DMS114 treated with DMSO at 0.1 percent for 48 hours (cell line): ENCODE results near the gene LRRIQ1.

Source experiments
- DNase-seq: peaks from one replicate; lab custom pipeline; 2025; ENCODE audit not compliant: unreplicated experiment; lab: John Stamatoyannopoulos, UW

Gene LRRIQ1

DNA sequence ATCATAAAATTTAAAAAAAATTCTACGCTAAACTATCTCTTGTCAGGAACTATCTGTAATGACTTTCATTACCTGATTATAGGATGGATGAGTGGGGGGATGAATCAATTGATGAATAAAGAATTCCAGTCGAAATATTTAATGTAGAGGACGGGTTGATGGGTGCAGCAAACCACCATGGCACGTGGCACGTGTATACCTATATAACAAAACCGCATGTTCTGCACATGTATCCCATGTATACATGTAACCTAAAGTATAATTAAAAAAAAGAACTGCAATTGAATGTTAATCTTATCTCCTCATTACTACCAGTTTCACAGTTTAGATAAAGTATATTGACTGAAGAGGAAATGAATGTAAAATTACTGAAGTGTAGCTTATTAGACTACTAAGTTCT is 23.4 kb downstream of the LRRIQ1 start:
- no peak for DNase-seq

GRCh38 chr12:85060916-85061315 is 24.8 kb downstream of the LRRIQ1 start:
- DNase-seq: no peak

GRCh38 chr12:85065837-85066482 is 29.8 kb downstream of the LRRIQ1 start:
- DNase-seq: no peak

- DNase-seq: no peak
These were observed 36.7 kb downstream of the LRRIQ1 start for GRCh38 chr12:85072826-85073225.

DNA sequence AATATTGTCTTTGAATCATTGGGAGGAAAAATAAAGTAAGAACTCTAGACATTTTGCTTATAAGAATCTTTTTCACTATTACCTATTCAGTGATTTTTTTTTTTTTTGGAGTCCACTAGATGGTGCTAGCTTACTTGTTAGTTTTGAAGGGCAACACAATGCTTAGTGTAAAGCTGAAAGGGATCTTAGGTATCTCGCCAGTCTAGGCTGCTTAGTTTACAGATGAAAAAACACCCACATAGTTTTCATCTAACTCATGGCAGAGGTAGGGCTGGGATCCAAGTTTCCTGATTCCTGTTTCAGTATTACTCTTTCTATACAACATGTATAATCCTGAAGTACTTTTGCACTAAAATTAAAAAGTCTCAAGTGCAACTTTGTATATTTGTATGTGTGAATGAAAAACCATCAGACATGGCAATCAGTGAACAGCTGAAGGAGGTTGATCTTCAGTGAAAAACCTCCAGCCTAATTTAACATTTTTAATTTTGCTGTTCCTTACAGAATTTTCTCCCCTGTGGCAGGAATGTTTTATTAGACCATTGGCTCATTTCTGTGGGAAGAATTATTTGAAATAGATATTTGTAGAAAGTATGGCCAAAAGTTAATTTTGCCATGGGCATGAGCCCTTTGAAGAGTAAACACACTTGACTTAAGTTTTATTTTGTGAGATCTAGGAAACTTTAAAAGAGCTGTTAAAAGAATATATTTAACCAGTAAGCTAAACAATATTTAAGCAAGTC is 40.7 kb downstream of the LRRIQ1 start:
- DNase-seq: peak; percentile 89

DNA sequence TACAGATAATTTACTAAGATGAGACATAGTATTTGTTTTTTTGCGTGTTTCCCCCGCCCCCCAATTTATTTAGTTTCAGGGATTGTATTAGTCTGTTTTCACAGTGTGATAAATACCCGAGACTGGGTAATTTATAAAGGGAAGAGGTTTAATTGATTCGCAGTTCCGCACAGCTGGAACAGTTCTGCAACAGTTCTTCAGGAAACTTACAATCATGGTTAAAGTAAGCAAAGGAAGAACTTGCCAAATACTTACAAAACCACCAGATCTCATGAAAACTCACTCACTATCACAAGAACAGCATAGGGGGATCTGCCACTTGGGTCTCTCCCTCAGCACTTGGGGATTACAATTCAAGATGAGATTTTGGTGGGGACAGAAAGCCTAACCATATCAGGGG is 48.9 kb downstream of the LRRIQ1 start:
- no peak for DNase-seq

GRCh38 chr12:85089792-85090191 is 53.6 kb downstream of the LRRIQ1 start:
- no peak for DNase-seq

DNA sequence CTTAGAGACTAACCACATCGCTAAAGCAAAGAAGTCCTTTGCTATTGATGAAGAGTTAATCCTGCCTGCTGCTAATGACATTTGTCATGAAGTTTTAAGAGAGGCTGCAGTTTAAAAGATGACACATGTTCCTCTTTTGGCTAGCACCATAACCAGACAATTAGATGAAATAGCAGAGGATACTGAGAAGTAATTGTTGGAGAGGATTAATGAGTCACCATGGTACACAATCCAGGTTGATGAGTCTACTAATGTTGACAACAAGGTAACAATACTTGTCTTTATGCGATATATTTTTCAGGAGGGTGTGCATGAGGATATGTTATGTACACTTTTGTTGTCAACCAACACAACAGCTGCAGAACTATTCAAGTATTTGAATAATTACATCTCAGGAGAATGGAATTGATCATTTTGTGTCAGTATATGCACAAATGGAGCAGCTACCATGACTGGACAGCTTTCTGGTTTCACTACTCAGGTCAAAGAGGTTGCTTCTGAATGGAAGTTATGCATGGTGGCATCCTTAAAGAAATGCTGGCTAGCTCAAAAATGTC is 56.7 kb downstream of the LRRIQ1 start:
- no peak for DNase-seq

DNA sequence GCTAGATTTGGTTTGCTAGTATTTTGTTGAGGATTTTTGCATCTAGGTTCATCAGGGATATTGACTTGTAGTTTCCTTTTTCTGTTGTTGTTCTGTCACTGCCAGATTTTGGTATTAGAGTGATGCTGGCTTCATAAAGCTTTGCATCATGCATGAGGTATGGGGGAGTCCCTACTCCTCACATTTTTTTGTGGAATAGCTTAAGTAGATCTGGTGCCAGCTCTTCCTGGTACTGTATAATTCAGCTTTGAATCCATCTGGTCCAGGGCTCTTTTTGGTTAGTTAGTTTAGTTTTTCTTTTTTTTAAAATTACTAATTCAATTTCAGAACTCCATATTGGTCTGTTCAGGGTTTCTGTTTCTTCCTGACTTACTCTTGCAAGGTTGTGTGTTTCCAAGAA is 59.4 kb downstream of the LRRIQ1 start:
- DNase-seq: no peak

DNA sequence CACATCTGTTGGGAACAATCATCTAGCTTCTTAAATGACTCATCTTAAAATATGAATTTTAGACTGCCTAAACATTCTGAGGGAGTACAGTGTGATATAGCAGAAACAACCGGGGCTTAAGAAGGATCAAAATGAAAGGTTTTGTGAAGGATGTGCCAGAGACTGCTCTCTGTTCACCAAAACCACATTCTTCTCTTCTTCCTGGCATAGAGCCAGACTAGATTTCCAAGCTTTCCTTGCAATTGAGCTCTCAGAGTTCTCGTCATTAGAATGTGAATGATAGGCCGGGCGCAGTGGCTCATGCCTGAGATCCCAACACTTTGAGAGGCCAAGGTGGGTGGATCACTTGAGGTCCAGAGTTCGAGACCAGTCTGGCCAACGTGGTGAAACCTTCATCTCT is 94.5 kb downstream of the LRRIQ1 start:
- no peak for DNase-seq

DNA sequence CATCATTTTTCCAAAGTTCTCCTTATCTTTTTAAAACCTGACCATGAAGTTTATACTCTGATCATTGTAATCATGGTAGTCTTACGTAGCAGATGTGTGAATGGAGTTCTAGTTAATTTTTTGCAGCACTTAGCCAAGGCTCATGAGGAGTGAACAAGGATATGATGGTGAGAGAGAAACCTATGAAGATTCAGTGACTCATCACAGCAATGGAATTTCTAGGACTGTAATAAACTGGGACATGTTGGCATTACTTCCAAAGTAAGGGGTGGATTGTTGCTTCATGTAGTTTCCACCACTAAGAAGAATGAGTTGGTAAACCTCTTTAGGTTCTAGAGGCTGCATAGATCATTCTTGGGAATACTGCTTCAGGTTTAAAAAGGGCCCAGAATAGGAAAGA is 102.7 kb downstream of the LRRIQ1 start:
- no peak for DNase-seq

DNA sequence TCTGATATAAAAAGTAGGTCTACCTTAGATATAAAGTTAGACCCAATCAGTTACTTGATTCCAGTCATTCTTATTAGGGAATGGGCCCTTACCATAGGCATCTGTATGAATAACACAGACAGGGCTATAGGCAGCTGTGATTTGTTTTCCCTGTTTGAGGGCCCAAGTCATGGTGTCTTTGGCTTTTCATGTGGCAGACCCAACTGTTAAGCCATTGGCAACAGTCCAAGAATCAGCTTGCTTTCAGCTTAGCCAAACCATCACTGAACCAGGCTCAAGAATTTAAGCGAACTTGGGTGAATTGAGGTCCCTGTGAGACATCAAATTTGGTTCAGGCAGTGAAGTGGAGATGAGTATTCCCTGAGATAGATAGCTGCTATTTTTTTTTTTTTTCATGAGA is 111.2 kb downstream of the LRRIQ1 start:
- no peak for DNase-seq

GRCh38 chr12:85152311-85152729 is 116.2 kb downstream of the LRRIQ1 start:
- no peak for DNase-seq

GRCh38 chr12:85155791-85156190 is 119.6 kb downstream of the LRRIQ1 start:
- peak; percentile 87 for DNase-seq

DNA sequence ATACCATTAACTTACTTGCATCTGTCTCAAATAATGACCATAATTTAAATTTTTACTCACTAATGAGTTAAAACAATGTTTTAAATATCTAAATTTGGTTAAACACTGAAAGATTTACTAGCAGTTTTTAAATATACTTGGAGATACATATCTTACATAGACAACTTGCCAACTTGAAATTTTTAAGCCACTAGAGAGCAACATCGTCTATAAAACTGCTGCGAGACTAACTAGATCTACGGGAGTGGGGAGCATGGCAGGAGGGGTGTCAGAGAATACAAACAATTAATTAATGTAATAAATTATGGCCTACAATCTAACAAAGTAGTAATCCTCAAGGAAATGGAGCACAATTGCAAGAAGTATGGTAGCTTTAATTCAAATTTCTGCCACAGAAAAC is 120.4 kb downstream of the LRRIQ1 start:
- DNase-seq: peak; percentile 74

DNA sequence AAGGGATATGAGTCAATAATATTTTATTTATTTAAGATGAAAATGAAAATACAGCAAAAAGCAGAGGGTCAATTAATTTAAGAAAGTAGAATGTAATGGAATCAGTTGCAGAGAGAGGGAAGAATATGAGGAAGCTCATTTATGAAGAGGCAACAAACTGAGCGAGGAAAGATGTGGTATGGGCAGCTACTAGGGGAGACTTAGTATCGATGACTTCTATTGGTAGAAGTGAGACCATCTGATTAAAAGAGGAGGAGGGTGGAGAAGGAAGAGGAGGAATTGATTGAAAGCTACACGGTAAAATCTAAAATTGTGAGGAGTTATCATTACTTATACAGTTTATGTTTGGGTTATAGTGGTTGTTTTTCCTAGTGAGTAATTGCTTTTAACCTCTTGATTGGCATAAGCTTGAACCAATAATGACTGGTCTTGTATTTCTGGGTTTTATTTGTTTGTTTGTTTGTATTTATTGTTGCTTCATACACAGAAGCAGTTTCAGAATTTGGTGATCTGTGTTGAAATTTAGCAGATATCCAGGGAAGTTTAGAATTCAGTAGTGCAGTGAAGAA is 121.0 kb downstream of the LRRIQ1 start:
- peak; percentile 72 for DNase-seq

- no peak for DNase-seq
These were observed 127.7 kb downstream of the LRRIQ1 start for GRCh38 chr12:85163752-85164321.

GRCh38 chr12:85179680-85180270 is 143.6 kb downstream of the LRRIQ1 start:
- DNase-seq: no peak

GRCh38 chr12:85182699-85183098 is 146.5 kb downstream of the LRRIQ1 start:
- DNase-seq: peak; percentile 94

DNA sequence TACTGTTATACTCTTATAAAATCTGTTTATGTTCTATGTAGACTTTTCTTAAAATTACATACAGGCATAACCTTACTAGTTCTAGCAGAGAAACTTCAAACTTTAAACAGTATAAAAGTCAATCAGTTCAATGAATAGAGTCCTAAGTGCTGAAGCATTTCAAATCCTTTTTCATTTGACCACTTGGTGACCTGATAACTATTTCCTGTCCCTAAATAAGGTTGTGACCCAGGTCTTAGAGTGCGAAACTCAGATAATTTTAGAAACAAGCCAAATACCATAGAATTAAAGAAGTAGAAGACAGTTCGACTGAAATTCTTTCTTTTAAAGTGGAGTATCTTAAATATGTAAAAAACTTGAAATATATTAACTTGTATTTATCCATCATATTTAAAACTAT is 147.7 kb downstream of the LRRIQ1 start:
- peak; percentile 73 for DNase-seq

GRCh38 chr12:85186236-85186635 is 150.1 kb downstream of the LRRIQ1 start:
- peak; percentile 39 for DNase-seq
